GM12878 (cell line): ENCODE data around the gene LAMA4.

Experiments
- EGR1 ChIP-seq, 2 experiments: IDR thresholded peaks; 1 replicate in 1 of 2; 2 replicates in 1 of 2; pipeline ENCODE4 v1.6.1; 2011 to 2012; ENCODE audit warnings: low read depth in 2 of 2, low read length in 2 of 2, borderline replicate concordance in 1 of 2, mild to moderate bottlenecking in 1 of 2, moderate library complexity in 1 of 2
- JUND ChIP-seq: IDR thresholded peaks from 2 replicates; pipeline ENCODE4 v1.6.1; 2012; ENCODE audit warnings: low read depth, mild to moderate bottlenecking, low read length, improper control_type of control experiment, moderate library complexity
- POLR2AphosphoS5 ChIP-seq: IDR thresholded peaks from 2 replicates; pipeline ENCODE4 v1.6.1; 2011; ENCODE audit warnings: mild to moderate bottlenecking, low read length, inconsistent platforms
- TF ChIP-seq, protein P1 (sequence below), 3 experiments: IDR thresholded peaks in 2 of 3; conservative IDR thresholded peaks in 1 of 3; 2 replicates each; pipeline ENCODE4 v1.5.1; 2011; ENCODE audit warnings: low read depth in 3 of 3, low read length in 3 of 3, mild to moderate bottlenecking in 3 of 3, control low read depth in 2 of 3, moderate library complexity in 2 of 3, inconsistent platforms in 1 of 3, mixed read lengths in 1 of 3; ENCODE audit not compliant: control insufficient read depth in 2 of 3, insufficient read depth in 1 of 3; ENCODE audit errors: extremely low read depth in 1 of 3
- TF ChIP-seq, protein P2 (sequence below): IDR thresholded peaks from 2 replicates; pipeline ENCODE4 v1.6.1; 2012; ENCODE audit warnings: mild to moderate bottlenecking, low read depth, low read length

DNA sequence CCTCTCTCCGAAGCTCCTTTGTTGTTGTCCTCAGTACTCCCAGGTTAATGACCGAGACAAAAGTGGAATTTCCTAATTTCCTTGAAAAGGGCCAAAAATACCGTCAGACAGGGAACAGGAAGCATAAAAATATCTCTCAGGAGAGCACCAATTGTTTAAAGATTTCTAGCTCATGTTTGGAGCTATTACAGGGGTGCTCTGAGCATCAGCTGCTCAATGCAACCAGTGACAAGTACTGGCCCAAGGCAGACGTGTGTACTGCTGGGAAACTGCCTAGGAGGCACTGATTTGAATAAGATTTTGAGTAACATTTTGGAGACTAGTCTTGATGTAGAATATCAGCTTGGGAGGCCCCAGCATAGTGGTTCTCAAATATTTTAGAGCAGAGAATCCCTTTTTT, 17.3 kb downstream of the LAMA4 start:
- TF ChIP-seq, protein P1, sequence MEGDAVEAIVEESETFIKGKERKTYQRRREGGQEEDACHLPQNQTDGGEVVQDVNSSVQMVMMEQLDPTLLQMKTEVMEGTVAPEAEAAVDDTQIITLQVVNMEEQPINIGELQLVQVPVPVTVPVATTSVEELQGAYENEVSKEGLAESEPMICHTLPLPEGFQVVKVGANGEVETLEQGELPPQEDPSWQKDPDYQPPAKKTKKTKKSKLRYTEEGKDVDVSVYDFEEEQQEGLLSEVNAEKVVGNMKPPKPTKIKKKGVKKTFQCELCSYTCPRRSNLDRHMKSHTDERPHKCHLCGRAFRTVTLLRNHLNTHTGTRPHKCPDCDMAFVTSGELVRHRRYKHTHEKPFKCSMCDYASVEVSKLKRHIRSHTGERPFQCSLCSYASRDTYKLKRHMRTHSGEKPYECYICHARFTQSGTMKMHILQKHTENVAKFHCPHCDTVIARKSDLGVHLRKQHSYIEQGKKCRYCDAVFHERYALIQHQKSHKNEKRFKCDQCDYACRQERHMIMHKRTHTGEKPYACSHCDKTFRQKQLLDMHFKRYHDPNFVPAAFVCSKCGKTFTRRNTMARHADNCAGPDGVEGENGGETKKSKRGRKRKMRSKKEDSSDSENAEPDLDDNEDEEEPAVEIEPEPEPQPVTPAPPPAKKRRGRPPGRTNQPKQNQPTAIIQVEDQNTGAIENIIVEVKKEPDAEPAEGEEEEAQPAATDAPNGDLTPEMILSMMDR (IDR thresholded peaks at IDR 0.05 in 2 of 3, conservative IDR thresholded peaks at IDR 0.05 in 1 of 3; ENCODE audit: control insufficient read depth in 2 of 3, extremely low read depth in 1 of 3, insufficient read depth in 1 of 3, low read depth in 3 of 3, low read length in 3 of 3): no peak
- TF ChIP-seq, protein P2, sequence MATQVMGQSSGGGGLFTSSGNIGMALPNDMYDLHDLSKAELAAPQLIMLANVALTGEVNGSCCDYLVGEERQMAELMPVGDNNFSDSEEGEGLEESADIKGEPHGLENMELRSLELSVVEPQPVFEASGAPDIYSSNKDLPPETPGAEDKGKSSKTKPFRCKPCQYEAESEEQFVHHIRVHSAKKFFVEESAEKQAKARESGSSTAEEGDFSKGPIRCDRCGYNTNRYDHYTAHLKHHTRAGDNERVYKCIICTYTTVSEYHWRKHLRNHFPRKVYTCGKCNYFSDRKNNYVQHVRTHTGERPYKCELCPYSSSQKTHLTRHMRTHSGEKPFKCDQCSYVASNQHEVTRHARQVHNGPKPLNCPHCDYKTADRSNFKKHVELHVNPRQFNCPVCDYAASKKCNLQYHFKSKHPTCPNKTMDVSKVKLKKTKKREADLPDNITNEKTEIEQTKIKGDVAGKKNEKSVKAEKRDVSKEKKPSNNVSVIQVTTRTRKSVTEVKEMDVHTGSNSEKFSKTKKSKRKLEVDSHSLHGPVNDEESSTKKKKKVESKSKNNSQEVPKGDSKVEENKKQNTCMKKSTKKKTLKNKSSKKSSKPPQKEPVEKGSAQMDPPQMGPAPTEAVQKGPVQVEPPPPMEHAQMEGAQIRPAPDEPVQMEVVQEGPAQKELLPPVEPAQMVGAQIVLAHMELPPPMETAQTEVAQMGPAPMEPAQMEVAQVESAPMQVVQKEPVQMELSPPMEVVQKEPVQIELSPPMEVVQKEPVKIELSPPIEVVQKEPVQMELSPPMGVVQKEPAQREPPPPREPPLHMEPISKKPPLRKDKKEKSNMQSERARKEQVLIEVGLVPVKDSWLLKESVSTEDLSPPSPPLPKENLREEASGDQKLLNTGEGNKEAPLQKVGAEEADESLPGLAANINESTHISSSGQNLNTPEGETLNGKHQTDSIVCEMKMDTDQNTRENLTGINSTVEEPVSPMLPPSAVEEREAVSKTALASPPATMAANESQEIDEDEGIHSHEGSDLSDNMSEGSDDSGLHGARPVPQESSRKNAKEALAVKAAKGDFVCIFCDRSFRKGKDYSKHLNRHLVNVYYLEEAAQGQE: no peak
- no peak for TF ChIP-seq JUND
- TF ChIP-seq POLR2AphosphoS5: no peak
- no peak for TF ChIP-seq EGR1 (IDR thresholded peaks at IDR 0.05; ENCODE audit: borderline replicate concordance in 1 of 2, low read depth in 2 of 2, low read length in 2 of 2)
